ENCODE data around the gene GAS2.

GRCh38 chr11:22680628-22681027 is 14.2 kb downstream of the GAS2 start:
- TF ChIP-seq CTCF (IDR thresholded peaks at IDR 0.05; ENCODE audit: poor library complexity, severe bottlenecking) (no peak), TAF1 (IDR thresholded peaks at IDR 0.05; ENCODE audit: low read depth) (no peak), EP300 (conservative IDR thresholded peaks at IDR 0.05; ENCODE audit: poor library complexity, severe bottlenecking) (no peak)

Data from neural cell (in vitro differentiated cells).